ENCODE data around the gene MFSD12.

DNA sequence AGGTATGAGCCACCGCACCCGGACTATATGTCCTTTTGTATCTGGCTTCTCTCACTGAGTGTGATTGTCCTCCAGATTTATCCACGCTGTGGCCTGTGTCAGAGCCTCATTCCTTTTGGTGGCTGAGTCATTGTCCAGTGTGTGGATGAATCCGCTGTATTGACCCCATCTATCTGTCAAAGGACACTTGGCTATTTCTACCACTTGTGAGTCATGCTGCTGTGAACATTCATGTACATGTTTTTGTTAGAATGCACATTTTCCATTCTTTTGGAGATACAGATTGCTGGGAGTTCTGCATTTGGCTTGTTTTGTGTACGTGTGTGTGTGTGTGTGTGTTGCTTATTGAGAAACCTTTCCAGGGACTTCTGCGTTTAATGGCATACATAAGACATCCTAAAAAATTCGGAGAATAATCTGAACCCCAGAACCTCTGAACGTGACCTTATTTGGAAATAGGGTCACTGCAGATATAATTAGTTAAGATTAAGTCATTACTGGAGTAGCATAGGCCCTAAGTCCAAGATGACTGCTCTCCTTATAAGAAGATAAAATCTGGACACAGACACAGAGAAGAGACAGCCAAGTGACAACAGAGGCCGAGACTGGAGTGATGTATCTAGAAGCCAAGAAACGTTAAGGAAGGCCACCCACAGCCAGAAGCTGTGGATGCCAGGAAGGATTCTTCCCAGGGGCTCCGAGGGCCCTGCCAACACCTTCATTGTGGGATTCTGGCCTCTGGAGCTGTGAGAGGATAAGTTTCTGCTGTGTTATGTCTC is 23.0 kb upstream of the MFSD12 start:
- TF ChIP-seq EZH2 (IDR thresholded peaks at IDR 0.05; ENCODE audit: low read length, unreplicated experiment) (no peak), EZH2phosphoT487 (IDR thresholded peaks at IDR 0.05; ENCODE audit: borderline replicate concordance, low read length) (no peak)
- TF ChIP-seq, protein P1, sequence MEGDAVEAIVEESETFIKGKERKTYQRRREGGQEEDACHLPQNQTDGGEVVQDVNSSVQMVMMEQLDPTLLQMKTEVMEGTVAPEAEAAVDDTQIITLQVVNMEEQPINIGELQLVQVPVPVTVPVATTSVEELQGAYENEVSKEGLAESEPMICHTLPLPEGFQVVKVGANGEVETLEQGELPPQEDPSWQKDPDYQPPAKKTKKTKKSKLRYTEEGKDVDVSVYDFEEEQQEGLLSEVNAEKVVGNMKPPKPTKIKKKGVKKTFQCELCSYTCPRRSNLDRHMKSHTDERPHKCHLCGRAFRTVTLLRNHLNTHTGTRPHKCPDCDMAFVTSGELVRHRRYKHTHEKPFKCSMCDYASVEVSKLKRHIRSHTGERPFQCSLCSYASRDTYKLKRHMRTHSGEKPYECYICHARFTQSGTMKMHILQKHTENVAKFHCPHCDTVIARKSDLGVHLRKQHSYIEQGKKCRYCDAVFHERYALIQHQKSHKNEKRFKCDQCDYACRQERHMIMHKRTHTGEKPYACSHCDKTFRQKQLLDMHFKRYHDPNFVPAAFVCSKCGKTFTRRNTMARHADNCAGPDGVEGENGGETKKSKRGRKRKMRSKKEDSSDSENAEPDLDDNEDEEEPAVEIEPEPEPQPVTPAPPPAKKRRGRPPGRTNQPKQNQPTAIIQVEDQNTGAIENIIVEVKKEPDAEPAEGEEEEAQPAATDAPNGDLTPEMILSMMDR (conservative IDR thresholded peaks at IDR 0.05; ENCODE audit: low read depth, low read length): no peak

Measured in PC-3 (cell line).